ENCODE measurements around the gene SPEF2.
A peak's percentile ranks its signal among the peaks of the same experiment; 100 is the strongest.
"Not testable (repeated sequence)": the region's sequence is repeated elsewhere in the genome, so short reads cannot be mapped to it uniquely, and the experiment has no call there.

Gene SPEF2

GRCh38 chr5:35659556-35659955, 41.9 kb downstream of the SPEF2 start:
- ATAC-seq = no peak
- no peak for DNase-seq

- DNase-seq (no peak), ATAC-seq (no peak)
These were observed 42.8 kb downstream of the SPEF2 start for GRCh38 chr5:35660451-35660850.

DNA sequence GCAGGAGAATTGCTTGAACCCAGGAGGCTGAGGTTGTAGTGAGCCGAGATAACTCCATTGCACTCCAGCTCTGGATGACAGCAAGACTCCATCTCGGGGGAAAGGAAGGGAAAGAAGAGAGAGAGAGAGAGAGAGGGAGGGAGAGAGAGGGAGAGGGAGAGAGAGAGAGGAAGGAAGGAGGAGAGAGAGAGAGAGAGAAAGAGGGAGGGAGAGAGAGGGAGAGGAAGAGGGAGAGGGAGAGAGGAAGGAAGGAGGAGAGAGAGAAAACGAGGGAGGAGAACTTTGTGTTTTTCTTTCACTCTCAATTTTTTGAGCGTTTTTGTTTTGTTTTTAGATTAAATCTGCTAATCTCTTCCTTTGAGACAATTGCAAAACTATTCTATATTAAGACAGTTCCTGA, 46.9 kb downstream of the SPEF2 start:
- DNase-seq (no peak), ATAC-seq (no peak)

DNA sequence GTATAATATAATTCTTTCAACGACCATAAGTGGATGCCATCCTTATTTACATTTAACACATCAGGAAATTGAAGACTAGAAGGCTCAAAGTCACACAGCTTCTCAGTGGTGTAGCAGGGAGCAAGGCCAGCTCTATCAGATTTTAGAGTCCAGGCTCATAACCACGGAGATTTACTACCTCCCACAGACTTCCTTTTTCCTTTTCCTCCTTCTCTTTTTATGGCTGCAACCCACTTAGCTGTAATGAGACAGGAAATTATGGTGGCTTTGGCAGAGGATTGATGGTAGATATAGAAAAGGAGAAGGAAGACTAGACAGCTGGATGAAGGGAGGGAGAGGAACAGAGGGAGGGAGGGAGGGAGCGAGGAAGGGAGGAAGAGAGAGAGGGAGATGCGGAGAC, 47.4 kb downstream of the SPEF2 start:
- DNase-seq (no peak), ATAC-seq (no peak)

- no peak for DNase-seq
- ATAC-seq = peak; percentile 57
These were observed 50.7 kb downstream of the SPEF2 start for GRCh38 chr5:35668319-35668718.

DNA sequence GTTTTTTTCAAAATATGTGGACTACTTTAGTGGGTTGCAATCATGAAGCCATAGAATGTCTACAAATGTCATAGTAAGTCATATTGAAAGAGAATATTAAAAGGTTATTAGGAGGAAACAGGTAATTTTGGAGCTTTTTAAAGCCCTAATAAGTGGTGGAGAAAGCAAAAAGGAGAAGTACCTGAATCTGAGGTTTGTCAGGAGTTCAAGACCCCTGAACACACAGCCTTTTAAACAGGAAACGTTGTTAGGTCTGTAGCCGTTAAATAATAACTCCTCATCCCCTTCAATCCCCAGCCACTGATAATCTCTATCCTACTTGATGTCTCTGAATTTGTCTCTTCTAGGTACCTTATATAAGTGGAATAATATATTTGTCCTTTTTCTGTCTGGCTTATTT, 51.1 kb downstream of the SPEF2 start:
- no peak for ATAC-seq

GRCh38 chr5:35671541-35672295, 54.1 kb downstream of the SPEF2 start:
- peak; percentile 41 for ATAC-seq

More for the DNA sequence above, 51.1 kb downstream of the SPEF2 start:
- no peak for DNase-seq

GRCh38 chr5:35672296-35672655, 54.6 kb downstream of the SPEF2 start:
- not testable (repeated sequence) for DNase-seq, ATAC-seq

More at GRCh38 chr5:35671541-35672295, 54.1 kb downstream of the SPEF2 start:
- DNase-seq = no peak

DNA sequence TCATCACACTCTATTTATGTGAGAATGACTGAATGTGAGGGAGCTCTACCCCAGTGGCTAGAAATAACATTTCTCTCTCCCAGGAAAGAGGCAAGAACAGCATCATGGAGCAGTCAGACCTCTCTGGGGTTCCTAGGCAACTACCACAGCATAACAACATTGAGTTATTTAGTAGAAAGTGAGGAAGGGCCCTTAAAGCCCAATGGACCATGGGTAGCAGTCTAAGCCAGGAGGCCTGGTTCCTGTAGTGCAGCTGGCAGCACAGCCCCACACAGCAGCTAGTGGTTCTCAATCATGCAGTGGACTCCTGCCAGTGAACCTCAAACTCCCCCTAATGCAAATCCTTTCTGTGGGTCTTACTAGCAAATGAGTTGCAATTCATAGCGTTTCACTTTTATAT, 55.3 kb downstream of the SPEF2 start:
- peak; percentile 32 for DNase-seq
- peak; percentile 85 for ATAC-seq

- DNase-seq (no peak), ATAC-seq (no peak)
These were observed 56.4 kb downstream of the SPEF2 start for GRCh38 chr5:35674049-35674448.

DNA sequence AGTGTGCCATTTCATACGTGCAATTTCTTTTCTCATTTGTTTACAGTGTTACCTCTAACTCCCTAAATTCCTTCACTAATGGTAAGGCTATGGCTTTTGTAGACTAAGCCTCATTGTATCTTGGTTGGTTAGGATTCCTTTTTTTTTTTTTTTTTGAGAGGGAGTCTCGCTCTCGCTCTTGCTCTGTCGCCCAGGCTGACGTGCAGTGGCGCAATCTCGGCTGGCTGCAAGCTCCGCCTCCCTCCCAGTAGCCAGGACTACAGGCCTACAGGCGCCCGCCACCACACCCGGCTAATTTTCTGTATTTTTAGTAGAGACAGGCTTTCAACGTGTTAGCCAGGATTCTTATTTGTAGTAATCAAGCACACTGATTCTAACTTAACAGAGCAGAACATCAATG, 57.7 kb downstream of the SPEF2 start:
- no peak for DNase-seq
- ATAC-seq = no peak

DNA sequence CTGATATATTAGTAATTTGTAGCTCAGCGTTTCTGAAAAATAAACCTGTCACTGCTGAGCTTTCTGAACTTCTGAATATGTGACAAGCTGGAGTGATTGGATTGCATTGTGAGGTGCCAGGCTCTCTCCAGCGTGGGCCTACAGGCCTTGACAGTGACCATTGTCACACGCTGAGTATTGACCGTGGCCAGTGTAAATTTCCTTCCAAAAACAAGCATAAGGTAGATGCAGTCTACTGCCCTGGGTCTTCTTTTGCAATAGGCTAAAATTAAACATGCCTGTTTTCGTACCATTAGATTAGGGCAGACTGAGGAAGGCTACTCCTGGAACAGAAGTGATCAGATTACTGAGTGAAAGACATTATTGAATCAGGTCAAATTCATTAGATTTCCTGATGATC, 60.2 kb downstream of the SPEF2 start:
- DNase-seq = no peak
- no peak for ATAC-seq

DNA sequence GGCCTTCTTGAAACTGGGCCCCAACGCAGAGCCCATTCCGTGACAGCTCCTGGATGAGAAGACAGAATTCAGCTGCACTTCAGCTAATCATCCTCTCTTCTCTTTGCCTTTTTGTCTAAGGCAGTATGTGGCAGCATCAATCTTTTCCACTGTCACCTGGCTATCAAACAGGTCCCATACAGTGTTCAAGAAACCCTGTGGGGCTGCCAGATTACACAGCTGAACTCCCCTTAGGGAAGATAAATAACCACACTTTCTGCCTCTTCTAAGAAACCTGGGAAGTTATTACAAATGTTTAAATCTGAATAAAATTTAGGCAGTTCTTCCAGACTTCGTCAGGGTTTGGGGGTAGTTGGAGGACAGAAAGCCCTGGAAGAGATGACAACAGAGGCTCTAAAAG, 61.0 kb downstream of the SPEF2 start:
- no peak for ATAC-seq
- no peak for DNase-seq

DNA sequence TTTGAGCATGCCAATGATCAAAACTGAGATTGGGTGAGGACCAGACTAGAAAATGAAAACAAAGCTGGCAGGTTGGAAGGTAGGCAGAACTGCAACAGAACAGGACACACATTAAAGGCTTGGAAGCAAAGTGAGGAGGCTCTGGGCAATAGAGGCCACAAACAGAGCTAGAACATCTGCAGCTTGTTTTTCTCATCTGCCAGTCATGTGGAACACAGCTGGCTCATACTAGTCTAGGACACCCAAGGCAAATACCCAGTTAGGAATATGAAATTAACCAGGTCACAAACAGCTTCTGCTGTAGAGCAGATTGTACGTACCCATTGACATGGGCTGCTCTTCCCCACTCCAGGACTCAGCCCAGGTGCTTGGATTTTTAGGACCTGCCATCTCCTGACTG, 61.7 kb downstream of the SPEF2 start:
- ATAC-seq (no peak), DNase-seq (no peak)

GRCh38 chr5:35681911-35682310, 64.2 kb downstream of the SPEF2 start:
- ATAC-seq (no peak), DNase-seq (no peak)

GRCh38 chr5:35683466-35683865, 65.8 kb downstream of the SPEF2 start:
- DNase-seq = no peak
- no peak for ATAC-seq

DNA sequence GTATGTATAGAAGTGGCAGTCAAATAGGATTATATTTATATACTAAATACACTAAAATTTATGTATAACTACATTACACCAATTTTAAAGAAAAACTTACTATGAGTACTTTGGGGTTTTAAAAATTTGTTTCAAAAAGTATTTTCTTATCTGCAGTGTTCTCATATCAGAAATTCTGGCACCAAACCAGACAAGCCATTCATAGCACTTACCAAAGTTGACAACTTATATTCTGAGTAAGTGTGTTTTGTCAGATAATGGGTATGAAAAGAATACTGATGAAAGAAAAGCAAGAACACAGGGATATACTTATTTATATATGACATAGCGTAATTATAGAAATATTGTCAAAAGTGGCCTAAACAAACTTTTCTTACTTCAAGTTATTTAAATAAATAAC, 67.5 kb downstream of the SPEF2 start:
- DNase-seq (no peak), ATAC-seq (no peak)

- DNase-seq (no peak), ATAC-seq (no peak)
These were observed 70.3 kb downstream of the SPEF2 start for GRCh38 chr5:35687961-35688360.

DNA sequence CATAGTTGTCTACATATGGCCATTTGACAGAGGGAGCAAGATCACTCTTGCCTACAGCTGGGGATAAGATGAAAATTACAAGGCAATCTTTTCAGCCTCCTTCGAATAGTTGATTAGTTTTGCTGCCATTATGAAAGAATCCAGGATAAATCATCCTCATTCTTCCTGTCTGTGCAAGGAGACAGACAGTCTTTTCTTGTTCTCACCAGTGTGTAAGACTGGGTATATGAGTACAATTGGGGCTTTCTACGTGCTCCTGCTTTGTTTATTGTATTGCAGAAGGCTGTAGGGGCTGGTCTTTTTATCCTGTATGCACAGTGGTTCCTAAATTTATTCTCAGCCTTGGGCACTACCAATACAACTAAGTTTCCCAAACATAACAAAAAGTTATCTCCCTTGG, 76.8 kb downstream of the SPEF2 start:
- ATAC-seq = no peak
- no peak for DNase-seq

GRCh38 chr5:35698047-35698808, 80.6 kb downstream of the SPEF2 start:
- no peak for ATAC-seq

GRCh38 chr5:35707659-35708058, 90.0 kb downstream of the SPEF2 start:
- ATAC-seq = peak; percentile 40

More at GRCh38 chr5:35698047-35698808, 80.6 kb downstream of the SPEF2 start:
- DNase-seq = no peak

DNA sequence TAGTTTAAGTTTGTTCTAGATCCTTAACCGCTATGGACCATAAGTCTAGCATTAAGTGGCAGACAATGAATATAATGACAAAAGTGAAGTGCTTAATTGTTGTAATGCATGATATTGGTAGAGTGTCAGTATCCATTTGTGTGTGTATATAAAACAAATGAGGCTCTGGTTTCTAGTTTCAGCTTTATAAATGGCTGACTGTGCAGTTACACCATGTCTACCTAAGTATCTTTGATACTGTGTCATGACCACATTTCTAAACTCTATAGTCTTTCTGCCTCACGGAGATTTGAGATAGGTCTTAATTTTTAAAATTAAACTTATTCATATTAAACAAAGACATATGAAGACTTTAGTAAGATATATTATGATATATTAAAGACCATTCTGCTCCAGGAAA, 92.0 kb downstream of the SPEF2 start:
- DNase-seq (no peak), ATAC-seq (no peak)

More at GRCh38 chr5:35707659-35708058, 90.0 kb downstream of the SPEF2 start:
- DNase-seq = no peak

GRCh38 chr5:35717718-35718117, 100.1 kb downstream of the SPEF2 start:
- DNase-seq (peak; percentile 13), ATAC-seq (no peak)

DNA sequence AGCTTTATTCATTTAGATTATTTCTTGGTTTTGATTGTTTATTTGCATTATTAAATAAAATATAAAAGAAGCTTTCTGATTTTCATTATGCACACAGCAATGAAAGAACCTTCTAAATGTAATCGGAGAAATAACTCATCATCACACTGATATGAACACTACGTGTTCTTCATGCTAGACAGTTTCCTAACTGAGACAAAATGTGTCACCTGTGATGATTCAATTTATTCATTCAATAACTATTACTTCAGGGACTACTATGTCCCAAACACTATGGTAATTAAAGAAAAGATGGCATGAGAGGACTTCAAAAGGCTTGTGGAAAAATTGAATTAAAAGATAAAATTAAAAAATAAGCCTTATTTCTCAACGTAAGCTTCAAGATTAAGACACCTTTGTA, 118.1 kb downstream of the SPEF2 start:
- DNase-seq = no peak

More for the DNA sequence above, 118.1 kb downstream of the SPEF2 start:
- ATAC-seq = peak; percentile 48
